Stomach (tissue), 4 donors: ENCODE data around the gene KLK15.

Source experiments
- EP300 ChIP-seq: sonication (generic); formaldehyde crosslinking; IDR thresholded peaks from one replicate; pipeline ENCODE4 v1.6.1; 2017; ENCODE audit warnings: antibody characterized with exemption
- POLR2A ChIP-seq, 4 donors: fragments of 450-650 bp; IDR thresholded peaks; one replicate each; pipeline ENCODE4 v1.6.1; 2016; ENCODE audit warnings: antibody characterized with exemption in 4 of 4, control low read depth in 2 of 4, mild to moderate bottlenecking in 1 of 4, moderate library complexity in 1 of 4
- POLR2AphosphoS5 ChIP-seq, 3 donors: sonication (generic); formaldehyde crosslinking; IDR thresholded peaks; one replicate each; pipeline ENCODE4 v1.6.1; 2016; ENCODE audit warnings: antibody characterized with exemption in 3 of 3
- TF ChIP-seq, protein P1 (sequence below), 7 experiments: fragments of 450-650 bp in 4 of 7; fragments of 200-600 bp in 3 of 7; sonication (generic) in 3 of 7; IDR thresholded peaks; one replicate each; pipeline ENCODE4 v1.5.1; 2016 to 2019; ENCODE audit warnings: antibody characterized with exemption in 7 of 7, control low read depth in 2 of 7, mild to moderate bottlenecking in 1 of 7

- no peak for TF ChIP-seq POLR2AphosphoS5 (IDR thresholded peaks at IDR 0.05)
- TF ChIP-seq, protein P1, sequence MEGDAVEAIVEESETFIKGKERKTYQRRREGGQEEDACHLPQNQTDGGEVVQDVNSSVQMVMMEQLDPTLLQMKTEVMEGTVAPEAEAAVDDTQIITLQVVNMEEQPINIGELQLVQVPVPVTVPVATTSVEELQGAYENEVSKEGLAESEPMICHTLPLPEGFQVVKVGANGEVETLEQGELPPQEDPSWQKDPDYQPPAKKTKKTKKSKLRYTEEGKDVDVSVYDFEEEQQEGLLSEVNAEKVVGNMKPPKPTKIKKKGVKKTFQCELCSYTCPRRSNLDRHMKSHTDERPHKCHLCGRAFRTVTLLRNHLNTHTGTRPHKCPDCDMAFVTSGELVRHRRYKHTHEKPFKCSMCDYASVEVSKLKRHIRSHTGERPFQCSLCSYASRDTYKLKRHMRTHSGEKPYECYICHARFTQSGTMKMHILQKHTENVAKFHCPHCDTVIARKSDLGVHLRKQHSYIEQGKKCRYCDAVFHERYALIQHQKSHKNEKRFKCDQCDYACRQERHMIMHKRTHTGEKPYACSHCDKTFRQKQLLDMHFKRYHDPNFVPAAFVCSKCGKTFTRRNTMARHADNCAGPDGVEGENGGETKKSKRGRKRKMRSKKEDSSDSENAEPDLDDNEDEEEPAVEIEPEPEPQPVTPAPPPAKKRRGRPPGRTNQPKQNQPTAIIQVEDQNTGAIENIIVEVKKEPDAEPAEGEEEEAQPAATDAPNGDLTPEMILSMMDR (IDR thresholded peaks at IDR 0.05), result no peak
- TF ChIP-seq EP300, result no peak
- TF ChIP-seq POLR2A (IDR thresholded peaks at IDR 0.05), result no peak
These were observed 54.4 kb downstream of the KLK15 start for GRCh38 chr19:50778906-50779430.
